Superior temporal gyrus (tissue), 1 donor: ENCODE results near the gene OPCML.

Experiments used
- DNase-seq: peaks from one replicate; pipeline ENCODE4 v3.0.0-alpha.2; 2016; ENCODE audit errors: extremely low spot score

The OPCML gene

DNA sequence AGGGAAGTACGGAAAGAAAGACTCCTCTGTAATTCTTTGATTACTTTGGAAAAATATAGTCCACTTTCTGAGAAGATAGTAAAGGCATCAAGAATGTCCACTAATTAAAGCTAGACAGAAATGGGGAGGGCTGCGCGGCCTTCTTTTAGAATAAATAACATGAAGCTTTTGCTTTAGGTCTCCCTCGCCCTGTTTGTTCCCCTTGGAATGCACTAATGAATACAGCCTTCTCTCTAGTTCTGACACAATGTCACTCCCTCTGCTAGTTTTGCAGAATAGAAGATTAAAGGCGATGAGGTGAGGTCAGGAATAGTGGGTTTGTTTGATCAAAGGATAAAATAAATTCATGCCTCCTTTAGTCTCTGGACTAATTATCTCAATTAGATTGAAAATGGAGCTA lies 543.9 kb downstream of the OPCML start:
- no peak for DNase-seq

DNA sequence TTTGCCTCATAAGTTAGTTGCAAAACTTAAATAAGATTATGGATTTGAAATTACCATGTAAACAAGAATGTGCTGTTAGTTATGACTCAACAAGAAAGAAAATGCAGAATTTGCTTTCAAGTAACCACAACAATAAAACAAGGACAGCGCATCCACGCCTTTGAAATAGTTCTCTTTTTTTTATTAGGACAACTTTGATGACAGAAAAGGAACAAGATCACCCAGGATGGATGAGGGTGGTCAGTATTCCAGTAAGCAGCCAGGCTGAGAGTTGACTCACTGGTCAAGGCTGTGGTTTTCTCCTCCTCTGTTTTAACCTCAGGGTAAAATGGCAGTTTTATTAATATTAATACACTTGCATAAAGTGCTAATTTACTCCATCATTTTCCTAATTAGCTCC lies 544.4 kb downstream of the OPCML start:
- no peak for DNase-seq

- no peak for DNase-seq
Observed at GRCh38 chr11:132983641-132983978, 548.7 kb downstream of the OPCML start.

- DNase-seq = no peak
Observed at GRCh38 chr11:132982772-132983640, 549.3 kb downstream of the OPCML start.

DNA sequence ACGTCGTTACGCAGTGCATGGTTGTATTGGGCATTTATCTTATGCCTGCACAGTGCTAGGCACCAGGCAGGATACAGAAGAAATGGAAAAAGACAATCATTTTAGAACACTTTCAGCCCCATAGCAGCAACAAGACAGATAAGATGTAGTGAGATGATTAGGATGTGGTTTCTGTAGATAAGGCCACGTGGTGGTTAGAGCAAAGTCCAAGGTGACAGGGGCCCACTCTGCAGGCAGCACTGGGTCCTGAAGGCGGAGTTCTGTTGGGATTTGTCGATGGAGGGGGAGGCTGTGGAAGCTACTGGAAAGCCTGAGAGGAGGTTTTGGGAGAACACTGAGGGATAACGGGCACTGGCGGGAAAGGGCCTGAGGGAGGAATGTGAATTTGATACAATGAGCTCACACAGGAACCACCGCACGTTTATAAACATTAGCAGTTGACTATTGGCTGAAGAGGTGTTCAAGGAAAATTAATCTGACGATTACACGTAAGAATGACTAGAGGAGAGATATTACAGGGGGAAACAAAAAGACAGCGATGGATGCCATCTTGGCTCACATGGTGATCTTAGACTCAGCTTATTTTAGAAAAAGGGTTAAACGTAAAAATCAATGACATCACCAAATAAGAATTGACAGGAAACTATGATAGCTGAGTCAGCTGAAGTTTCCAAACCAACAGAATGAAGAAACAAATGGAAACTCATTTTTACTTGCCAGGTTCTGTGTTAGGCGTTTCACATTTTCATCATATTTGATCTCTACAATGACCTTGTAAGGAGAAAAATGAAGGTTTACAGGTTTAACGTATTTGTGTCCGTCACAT lies 551.0 kb downstream of the OPCML start:
- no peak for DNase-seq

DNA sequence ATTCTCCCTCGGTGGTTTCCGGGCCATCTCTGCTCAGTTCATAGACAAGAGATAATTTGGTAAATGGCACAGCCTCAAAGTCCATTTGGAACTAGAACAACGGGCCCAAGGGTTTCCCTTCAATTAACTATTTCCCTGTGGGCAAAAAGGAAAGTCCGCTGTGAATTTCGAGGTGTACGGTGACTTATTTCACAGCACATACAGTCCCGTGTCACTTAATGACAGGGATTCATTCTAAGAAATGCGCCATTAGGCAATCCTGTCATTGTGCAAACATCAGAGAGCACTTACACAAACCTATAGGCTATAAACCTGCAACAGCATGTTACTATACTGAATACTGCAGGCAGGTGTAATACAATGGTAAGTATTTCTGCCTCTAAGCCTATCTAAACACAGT lies 551.6 kb downstream of the OPCML start:
- DNase-seq = no peak

DNA sequence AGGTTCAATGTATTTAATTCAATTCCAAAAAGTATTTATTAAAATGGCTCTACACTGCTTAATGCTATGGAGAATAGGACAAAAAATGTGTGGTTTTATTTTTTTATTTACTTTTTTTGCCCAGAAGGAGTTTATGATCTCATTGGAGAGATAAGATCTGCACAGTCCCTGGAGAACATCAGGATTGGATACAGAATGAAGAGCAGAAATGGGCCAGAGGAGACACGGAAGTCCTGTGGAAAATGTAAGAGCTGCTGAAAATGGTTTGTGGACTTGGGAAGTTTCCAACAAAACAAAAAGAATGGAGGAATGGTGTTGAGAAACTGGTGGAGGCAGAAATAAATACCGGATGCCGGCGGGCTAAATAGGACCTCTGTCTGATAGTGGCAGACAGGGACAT lies 554.6 kb downstream of the OPCML start:
- DNase-seq = no peak

DNA sequence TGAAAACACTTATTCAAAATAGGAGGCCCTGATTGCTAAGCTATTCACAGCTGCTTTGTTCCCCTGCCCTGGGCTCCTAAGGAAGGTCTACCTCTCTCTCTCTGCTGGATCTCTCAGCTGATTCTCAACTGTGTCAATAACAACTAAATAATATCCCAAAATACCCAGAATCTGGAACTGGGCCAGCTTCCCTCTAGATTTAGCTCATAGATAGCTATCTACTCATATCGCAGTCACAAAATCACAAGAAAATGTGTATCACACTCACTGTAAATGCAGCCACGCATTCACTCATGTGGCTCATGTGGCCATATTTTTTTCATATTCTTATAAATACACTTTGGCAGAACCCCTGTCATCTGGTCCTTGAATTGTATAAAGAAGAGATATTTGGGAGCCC lies 555.1 kb downstream of the OPCML start:
- DNase-seq = no peak

GRCh38 chr11:132976115-132976514 lies 556.2 kb downstream of the OPCML start:
- no peak for DNase-seq

DNA sequence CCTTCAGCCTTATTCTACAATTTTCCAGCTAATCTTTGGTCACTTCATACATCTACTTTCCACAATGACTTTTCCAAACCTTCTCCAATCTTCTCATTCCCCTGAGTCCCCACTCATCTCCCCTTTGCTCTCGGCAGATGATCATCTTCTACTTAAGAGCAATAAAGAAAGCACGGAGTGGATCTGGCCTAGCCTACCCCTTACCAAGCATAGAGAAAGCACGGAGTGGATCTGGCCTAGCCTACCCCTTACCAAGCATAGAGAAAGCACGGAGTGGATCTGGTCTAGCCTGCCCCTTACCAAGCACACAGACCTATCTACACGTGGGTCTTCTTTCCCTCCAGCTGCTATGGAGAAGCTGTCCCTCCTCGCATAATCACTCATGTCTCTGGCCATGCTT lies 558.6 kb downstream of the OPCML start:
- no peak for DNase-seq

DNA sequence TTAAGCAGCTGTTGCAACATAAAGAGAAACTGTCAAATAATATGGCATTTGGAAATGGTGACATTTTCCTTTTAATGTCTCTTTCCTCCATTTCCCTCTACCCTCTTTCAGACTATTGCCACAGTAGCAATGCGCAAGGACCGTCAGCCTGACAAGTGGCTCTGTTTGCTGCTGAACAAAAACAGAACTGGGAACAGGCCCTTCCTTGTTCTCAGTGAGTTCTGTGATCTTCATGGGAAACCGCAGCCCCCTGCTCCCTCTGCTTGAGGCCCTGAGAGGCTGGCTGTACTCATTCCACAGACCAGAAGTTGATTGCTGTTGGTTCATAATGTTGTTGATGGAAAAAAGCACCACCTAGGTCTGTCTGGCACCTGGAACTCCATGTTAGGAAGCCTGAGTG lies 559.7 kb downstream of the OPCML start:
- peak; percentile 86 for DNase-seq

GRCh38 chr11:132971351-132971750 lies 561.0 kb downstream of the OPCML start:
- peak; percentile 39 for DNase-seq

DNA sequence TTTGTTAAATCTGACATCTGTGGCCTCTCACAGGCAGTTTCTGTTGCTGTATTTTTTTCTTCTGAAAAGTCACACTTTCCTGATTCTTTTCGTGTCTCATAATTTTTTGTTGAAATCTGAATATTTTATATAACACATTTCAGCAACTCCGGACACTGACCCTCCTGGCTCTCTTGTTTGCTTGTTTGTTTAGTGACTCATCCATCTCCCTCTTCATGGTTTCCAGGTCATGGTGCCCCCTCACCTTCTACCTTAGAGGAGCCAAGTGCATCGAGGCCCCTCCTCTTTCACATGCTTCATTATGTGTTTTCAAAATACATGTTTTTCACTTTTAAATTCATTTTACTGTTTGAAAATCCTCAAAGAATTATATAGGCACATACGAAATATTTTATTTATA lies 562.4 kb downstream of the OPCML start:
- DNase-seq = no peak

GRCh38 chr11:132962041-132962440 lies 570.3 kb downstream of the OPCML start:
- DNase-seq = peak; percentile 84

DNA sequence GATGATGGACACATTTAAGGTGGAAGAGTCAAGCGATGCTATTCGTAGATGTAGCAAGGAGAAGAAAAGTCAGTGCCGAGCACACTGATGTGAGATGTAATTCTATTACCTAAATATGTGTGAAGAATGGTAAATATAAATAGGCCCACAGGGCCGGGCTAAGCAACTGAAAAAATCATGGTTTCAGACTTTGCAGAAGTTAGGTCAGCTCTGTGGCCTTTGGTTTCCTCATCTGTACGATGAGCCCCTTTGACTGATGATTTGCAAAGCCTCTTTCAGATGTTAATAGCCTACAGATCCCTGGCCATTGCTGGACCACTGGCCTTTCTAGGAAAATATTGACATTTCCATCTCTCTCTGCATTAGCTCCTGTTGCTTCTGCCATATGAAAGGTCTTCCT lies 570.8 kb downstream of the OPCML start:
- no peak for DNase-seq

DNA sequence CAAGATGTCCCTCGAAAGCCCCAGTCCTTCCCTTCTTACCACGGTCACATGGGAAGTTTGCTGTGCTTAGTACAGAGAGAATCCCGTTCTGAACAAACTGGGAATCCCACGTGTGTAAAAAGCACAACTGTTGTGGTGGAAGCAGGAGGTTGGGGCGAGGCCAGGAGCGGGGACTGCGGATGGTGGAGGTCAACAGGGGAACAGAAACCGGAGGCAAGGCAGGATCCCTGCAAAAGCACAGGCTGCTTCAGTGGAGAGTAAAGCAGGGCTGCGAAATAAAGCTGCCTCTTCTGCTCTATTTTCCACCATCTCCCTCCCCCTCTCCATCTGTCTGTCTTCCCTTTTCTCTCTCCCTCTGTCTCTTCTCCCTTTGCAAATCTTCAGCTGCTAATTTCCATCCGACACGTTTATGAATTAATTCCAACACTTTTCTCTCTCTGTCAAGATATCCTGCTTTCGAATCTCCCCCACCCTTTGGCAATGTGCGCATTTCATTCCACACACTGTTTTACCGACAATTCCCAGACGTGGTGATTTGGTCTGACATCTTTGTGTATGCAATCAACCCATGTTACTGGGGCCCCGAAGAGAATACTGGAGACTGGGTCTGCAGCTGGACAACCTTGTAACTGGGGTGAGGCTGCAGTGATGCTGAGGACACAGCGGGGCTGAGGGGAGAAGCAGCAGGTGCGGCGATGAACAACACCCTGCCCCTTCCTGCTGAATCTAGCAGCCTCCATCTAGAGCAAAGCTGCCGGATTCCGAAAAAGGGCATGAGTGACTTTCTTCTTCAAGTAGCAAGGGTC lies 571.8 kb downstream of the OPCML start:
- DNase-seq = peak; percentile 66

- peak; percentile 60 for DNase-seq
Observed at GRCh38 chr11:132959693-132960092, 572.6 kb downstream of the OPCML start.

GRCh38 chr11:132957881-132958280 lies 574.4 kb downstream of the OPCML start:
- no peak for DNase-seq

GRCh38 chr11:132948252-132948651 lies 584.0 kb downstream of the OPCML start:
- DNase-seq = no peak

- DNase-seq = no peak
Observed at GRCh38 chr11:132944569-132944944, 587.7 kb downstream of the OPCML start.

DNA sequence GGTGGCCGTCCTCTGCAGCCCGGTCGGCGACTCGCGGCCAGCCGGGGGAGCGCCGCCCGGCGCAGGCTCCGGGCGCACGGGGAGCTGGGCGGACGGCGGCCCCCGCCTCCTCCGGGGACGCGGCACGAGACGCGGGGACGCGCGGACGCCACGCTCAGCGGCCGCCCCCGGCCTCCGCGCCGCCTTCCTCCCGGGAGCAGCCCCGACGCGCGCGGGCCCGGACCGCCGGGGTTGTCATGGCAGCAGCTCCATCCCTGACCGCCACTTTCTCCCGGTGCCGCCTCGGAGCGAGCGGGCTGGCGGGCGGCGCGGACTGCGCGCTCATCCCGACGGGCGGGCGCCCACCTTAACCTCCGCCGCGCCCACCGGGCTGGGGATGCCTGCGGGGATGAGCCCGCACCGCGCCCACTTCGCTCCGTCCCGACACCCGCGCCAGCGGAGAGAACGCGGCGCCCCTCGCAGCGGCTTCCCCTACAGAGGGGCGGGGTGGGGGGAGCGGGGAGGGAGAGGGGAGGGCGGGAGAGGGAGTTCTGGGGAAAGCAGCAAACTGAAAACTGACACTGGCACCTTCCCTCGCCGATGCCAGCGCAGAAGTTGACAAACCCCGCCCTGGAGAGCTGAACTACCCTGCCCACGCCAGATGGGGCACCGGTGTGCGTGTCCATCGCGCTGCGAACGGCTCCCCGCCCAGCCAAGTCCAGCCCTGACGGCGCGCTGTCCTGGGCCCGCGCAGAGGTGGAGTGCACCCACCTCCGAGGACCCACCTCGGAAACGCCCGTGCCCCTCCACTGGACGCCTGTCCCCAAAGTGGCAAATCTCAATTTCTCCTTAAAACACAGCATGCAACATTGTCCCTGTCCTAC lies 588.4 kb downstream of the OPCML start:
- no peak for DNase-seq
